ENCODE data around the gene KIF14. TPM values are rescaled to one million over a fixed set of nuclear protein-coding genes. Genes with fewer than 3 reads are reported as not detected.

KIF14 gene
- polyA plus RNA-seq, 3 donors, result 0.03 to 0.18 (median 0.05) TPM

DNA sequence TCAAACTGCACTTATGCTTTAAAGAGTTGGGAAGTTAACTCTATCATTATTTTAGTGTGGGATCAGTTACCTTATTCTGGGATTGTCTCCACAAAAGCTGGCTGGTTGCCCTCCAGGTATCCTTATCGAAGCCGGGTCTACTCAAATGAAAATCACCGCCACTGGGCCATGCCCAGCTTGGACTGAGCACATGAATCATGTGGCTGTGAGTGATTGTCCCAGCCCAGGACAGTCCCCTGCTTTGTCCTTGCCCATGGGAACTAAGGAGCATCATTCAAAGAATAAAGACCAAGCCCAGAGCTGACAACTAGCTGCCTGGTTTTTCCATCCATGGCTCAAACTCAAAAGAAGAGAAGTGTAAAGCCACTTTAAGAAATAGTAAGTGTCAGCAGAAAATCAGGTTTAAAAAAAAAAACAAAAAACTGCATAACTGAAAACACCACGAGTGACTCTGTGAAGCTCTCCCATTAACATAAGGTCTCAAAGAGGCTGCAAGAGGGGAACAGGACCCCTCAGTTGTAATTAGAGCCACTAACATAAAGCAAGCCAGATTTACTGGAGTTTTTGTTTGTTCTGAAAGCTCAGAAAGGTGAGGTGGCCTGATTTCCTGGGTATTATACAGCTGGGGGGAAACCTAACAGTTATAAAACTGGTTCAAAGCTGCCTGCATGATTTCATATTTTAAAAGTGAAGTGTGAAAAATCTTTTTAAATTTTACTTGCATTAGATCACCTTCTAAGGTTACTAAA, 91.5 kb downstream of the KIF14 start:
- no peak for DNase-seq
- TF ChIP-seq, protein P1, sequence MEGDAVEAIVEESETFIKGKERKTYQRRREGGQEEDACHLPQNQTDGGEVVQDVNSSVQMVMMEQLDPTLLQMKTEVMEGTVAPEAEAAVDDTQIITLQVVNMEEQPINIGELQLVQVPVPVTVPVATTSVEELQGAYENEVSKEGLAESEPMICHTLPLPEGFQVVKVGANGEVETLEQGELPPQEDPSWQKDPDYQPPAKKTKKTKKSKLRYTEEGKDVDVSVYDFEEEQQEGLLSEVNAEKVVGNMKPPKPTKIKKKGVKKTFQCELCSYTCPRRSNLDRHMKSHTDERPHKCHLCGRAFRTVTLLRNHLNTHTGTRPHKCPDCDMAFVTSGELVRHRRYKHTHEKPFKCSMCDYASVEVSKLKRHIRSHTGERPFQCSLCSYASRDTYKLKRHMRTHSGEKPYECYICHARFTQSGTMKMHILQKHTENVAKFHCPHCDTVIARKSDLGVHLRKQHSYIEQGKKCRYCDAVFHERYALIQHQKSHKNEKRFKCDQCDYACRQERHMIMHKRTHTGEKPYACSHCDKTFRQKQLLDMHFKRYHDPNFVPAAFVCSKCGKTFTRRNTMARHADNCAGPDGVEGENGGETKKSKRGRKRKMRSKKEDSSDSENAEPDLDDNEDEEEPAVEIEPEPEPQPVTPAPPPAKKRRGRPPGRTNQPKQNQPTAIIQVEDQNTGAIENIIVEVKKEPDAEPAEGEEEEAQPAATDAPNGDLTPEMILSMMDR (IDR thresholded peaks at IDR 0.05), result no peak
- Histone ChIP-seq H3K36me3 (replicated peaks in 1 of 2; ENCODE audit: control insufficient read depth in 1 of 2, insufficient read depth in 2 of 2, low read length in 2 of 2) (no peaks in the 10 kb centered on the region), H3K9ac (ENCODE audit: insufficient read depth, low read length, poor library complexity, severe bottlenecking) (no peak overlapping the region), H3K4me2 (replicated peaks; ENCODE audit: extremely low read depth, low read length, poor library complexity, severe bottlenecking) (no peak overlapping the region), H2AFZ (ENCODE audit: insufficient read depth, low read depth, low read length, poor library complexity, severe bottlenecking) (no peak overlapping the region), H4K20me1 (ENCODE audit: insufficient read depth, low read length) (no peaks in the 10 kb centered on the region), H3K27ac (ENCODE audit: low read depth in 1 of 2, low read length in 2 of 2) (no peak overlapping the region), H3K79me2 (ENCODE audit: insufficient read depth, low read length) (no peaks in the 10 kb centered on the region), H3K27me3 (ENCODE audit: control insufficient read depth in 2 of 2, insufficient read depth in 2 of 2, low read length in 2 of 2) (no peaks in the 10 kb centered on the region), H3K4me1 (ENCODE audit: control insufficient read depth in 1 of 2, insufficient read depth in 2 of 2, low read length in 2 of 2) (peaks cover 21 to 24% of the 10 kb centered on the region in 2 donors), H3K9me3 (replicated peaks in 1 of 2; ENCODE audit: control insufficient read depth in 1 of 2, insufficient read depth in 1 of 2, low read length in 2 of 2) (no peaks in the 10 kb centered on the region), H3K4me3 (replicated peaks in 1 of 3; ENCODE audit: low read depth in 2 of 3, low read length in 3 of 3) (no peak overlapping the region)
- Mint-ChIP-seq H3K4me3 (no peak overlapping the region), H3K36me3 (no peaks in the 10 kb centered on the region), H3K4me1 (peaks cover 18% of the 10 kb centered on the region), H3K27ac (no peak overlapping the region), H3K27me3 (ENCODE audit: low read depth in 3 of 3) (peaks cover 0 to 3% (median 0%) of the 10 kb centered on the region in 3 donors), H3K9me3 (no peaks in the 10 kb centered on the region)
- intact Hi-C loops (cut with micrococcal nuclease), result no loop called here
- 100% methylated on average over 3 of the region's 4 CpGs for WGBS (ENCODE audit: insufficient coverage)

DNA sequence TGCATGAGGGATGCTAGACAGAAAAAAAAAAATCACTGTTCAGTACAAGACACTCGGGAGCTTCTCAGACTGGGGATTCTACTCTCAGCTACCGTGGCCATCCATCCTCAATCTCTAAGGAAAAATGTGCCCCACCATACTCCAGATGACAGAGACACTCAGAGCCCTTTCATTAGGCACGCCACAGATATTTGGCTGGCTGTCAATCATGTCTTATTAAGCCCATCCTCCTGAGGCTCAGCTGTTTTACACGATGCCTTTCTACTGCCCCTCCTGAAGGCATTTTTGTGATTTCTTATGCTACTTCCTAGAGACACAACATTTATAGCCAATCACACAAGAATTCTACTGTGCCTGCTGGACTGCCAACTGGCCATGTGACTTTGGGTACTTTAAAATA, 92.9 kb downstream of the KIF14 start:
- Histone ChIP-seq H3K9me3 (replicated peaks in 1 of 2; ENCODE audit: control insufficient read depth in 1 of 2, insufficient read depth in 1 of 2, low read length in 2 of 2) (no peaks in the 10 kb centered on the region), H3K27me3 (ENCODE audit: control insufficient read depth in 2 of 2, insufficient read depth in 2 of 2, low read length in 2 of 2) (no peaks in the 10 kb centered on the region), H3K9ac (ENCODE audit: insufficient read depth, low read length, poor library complexity, severe bottlenecking) (no peak overlapping the region), H3K4me3 (replicated peaks in 1 of 3; ENCODE audit: low read depth in 2 of 3, low read length in 3 of 3) (no peak overlapping the region), H3K4me2 (replicated peaks; ENCODE audit: extremely low read depth, low read length, poor library complexity, severe bottlenecking) (no peak overlapping the region), H3K27ac (ENCODE audit: low read depth in 1 of 2, low read length in 2 of 2) (no peak overlapping the region), H3K4me1 (ENCODE audit: control insufficient read depth in 1 of 2, insufficient read depth in 2 of 2, low read length in 2 of 2) (peaks cover 21 to 24% of the 10 kb centered on the region in 2 donors), H3K79me2 (ENCODE audit: insufficient read depth, low read length) (no peaks in the 10 kb centered on the region), H3K36me3 (replicated peaks in 1 of 2; ENCODE audit: control insufficient read depth in 1 of 2, insufficient read depth in 2 of 2, low read length in 2 of 2) (no peaks in the 10 kb centered on the region), H4K20me1 (ENCODE audit: insufficient read depth, low read length) (no peaks in the 10 kb centered on the region), H2AFZ (ENCODE audit: insufficient read depth, low read depth, low read length, poor library complexity, severe bottlenecking) (no peak overlapping the region)
- intact Hi-C loops (cut with micrococcal nuclease), result no loop called here
- Mint-ChIP-seq H3K9me3 (no peaks in the 10 kb centered on the region), H3K27me3 (ENCODE audit: low read depth in 3 of 3) (peaks cover 0 to 3% (median 0%) of the 10 kb centered on the region in 3 donors), H3K36me3 (no peaks in the 10 kb centered on the region), H3K4me3 (no peak overlapping the region), H3K4me1 (peaks cover 18% of the 10 kb centered on the region), H3K27ac (peak overlapping the region in 1 of 7 donors; percentile 2)
- TF ChIP-seq, protein P1 (IDR thresholded peaks at IDR 0.05), result no peak
- DNase-seq, result no peak
- WGBS (ENCODE audit: insufficient coverage), result 94% methylated on average over 2 of the region's 4 CpGs

Data from CD14-positive monocyte (primary cell).